HG03354 (cell line): ENCODE results near the gene PTGIS.

ENCODE experiments used
- ATAC-seq: cut with Tn5 transposase; IDR thresholded peaks from one replicate; pipeline ENCODE4 v1.9.1; 2021; ENCODE audit warnings: mild to moderate bottlenecking; ENCODE audit not compliant: unreplicated experiment, poor library complexity, severe bottlenecking

The PTGIS gene

GRCh38 chr20:49480236-49480635, 87.7 kb downstream of the PTGIS start:
- ATAC-seq = no peak

- ATAC-seq = no peak
These were observed 88.2 kb downstream of the PTGIS start for GRCh38 chr20:49479785-49480184.

- ATAC-seq = no peak
These were observed 88.9 kb downstream of the PTGIS start for GRCh38 chr20:49478754-49479689.

GRCh38 chr20:49478266-49478665, 89.7 kb downstream of the PTGIS start:
- no peak for ATAC-seq

- ATAC-seq = no peak
These were observed 90.7 kb downstream of the PTGIS start for GRCh38 chr20:49477200-49477599.

- ATAC-seq = no peak
These were observed 92.0 kb downstream of the PTGIS start for GRCh38 chr20:49476016-49476355.

GRCh38 chr20:49475292-49476015, 92.5 kb downstream of the PTGIS start:
- no peak for ATAC-seq

- no peak for ATAC-seq
These were observed 96.5 kb downstream of the PTGIS start for GRCh38 chr20:49471397-49471796.

GRCh38 chr20:49470922-49471321, 97.0 kb downstream of the PTGIS start:
- no peak for ATAC-seq

GRCh38 chr20:49469060-49469459, 98.9 kb downstream of the PTGIS start:
- ATAC-seq = no peak

GRCh38 chr20:49468412-49468811, 99.5 kb downstream of the PTGIS start:
- ATAC-seq = no peak

- ATAC-seq = no peak
These were observed 101.6 kb downstream of the PTGIS start for GRCh38 chr20:49466114-49466912.

GRCh38 chr20:49464556-49464955, 103.4 kb downstream of the PTGIS start:
- no peak for ATAC-seq

- no peak for ATAC-seq
These were observed 105.3 kb downstream of the PTGIS start for GRCh38 chr20:49462626-49463025.

- no peak for ATAC-seq
These were observed 105.9 kb downstream of the PTGIS start for GRCh38 chr20:49461894-49462620.

- ATAC-seq = no peak
These were observed 107.0 kb downstream of the PTGIS start for GRCh38 chr20:49460916-49461315.

GRCh38 chr20:49460131-49460530, 107.8 kb downstream of the PTGIS start:
- no peak for ATAC-seq

GRCh38 chr20:49459684-49460083, 108.3 kb downstream of the PTGIS start:
- no peak for ATAC-seq

GRCh38 chr20:49457444-49457843, 110.5 kb downstream of the PTGIS start:
- ATAC-seq = no peak

GRCh38 chr20:49456646-49457045, 111.3 kb downstream of the PTGIS start:
- ATAC-seq = no peak
